Panc1 (cell line): Measurements from ENCODE around the gene ASAP2. TPM values are rescaled to one million over a fixed set of nuclear protein-coding genes. Genes with fewer than 3 reads are reported as not detected.

Experiments used
- ATAC-seq: fragments of 200-7000 bp; cut with Tn5 transposase; 2 replicates; pipeline ENCODE4 v1.9.1; 2020; ENCODE audit warnings: mild to moderate bottlenecking, moderate library complexity
- BruUV-seq: library from RNA; stranded (reverse); fragments of 400-500 nt; replicated peaks from 2 replicates; lab custom pipeline; 2021; lab: Mats Ljungman, UMichigan
- CTCF ChIA-PET: fragments of 300-600 bp; sonication (Branson Sonifier 250); formaldehyde crosslinking; loops from one replicate; lab custom pipeline; 2022; ENCODE audit warnings: antibody characterized with exemption; lab: Charles Lee
- POLR2A ChIA-PET: fragments of 300-600 bp; sonication (Branson Sonifier 250); formaldehyde crosslinking; loops from one replicate; lab custom pipeline; 2022; ENCODE audit warnings: antibody characterized with exemption; lab: Charles Lee
- DNase-seq: peaks from one replicate; pipeline ENCODE4 v3.0.0-alpha.2; 2010; ENCODE audit warnings: low read depth, low spot score
- H3K27ac ChIP-seq: 2 replicates; pipeline ENCODE4 v1.5.1; 2011; ENCODE audit warnings: mild to moderate bottlenecking, low read length, inconsistent platforms
- H3K27me3 ChIP-seq: fragments of 200-500 bp; sonication (Bioruptor generic); 2 replicates; pipeline ENCODE4 v1.6.0; 2014; ENCODE audit warnings: low read length, inconsistent platforms; ENCODE audit not compliant: control insufficient read depth, insufficient read depth
- H3K36me3 ChIP-seq: fragments of 200-500 bp; sonication (Bioruptor generic); 2 replicates; pipeline ENCODE4 v1.5.1; 2014; ENCODE audit warnings: inconsistent platforms, mild to moderate bottlenecking, low read length, moderate library complexity; ENCODE audit not compliant: control insufficient read depth, insufficient read depth
- H3K4me1 ChIP-seq: 2 replicates; pipeline ENCODE4 v1.5.1; 2011; ENCODE audit warnings: inconsistent platforms, mild to moderate bottlenecking, low read length, moderate library complexity; ENCODE audit not compliant: control insufficient read depth, insufficient read depth
- H3K4me3 ChIP-seq, 2 experiments: 2 replicates each; pipeline ENCODE4 v1.5.1; 2011 to 2012; ENCODE audit warnings: low read depth in 2 of 2, low read length in 2 of 2, mild to moderate bottlenecking in 2 of 2, inconsistent platforms in 1 of 2, moderate library complexity in 1 of 2
- H3K9me3 ChIP-seq: fragments of 200-500 bp; sonication (Bioruptor generic); 2 replicates; pipeline ENCODE4 v1.5.1; 2014; ENCODE audit warnings: low read depth, mild to moderate bottlenecking, inconsistent platforms, low read length, moderate library complexity; ENCODE audit not compliant: control insufficient read depth, insufficient read depth
- CTCF ChIP-seq: fragments of 450-650 bp; IDR thresholded peaks from 2 replicates; pipeline ENCODE4 v1.5.1; 2017; ENCODE audit warnings: mild to moderate bottlenecking
- POLR2AphosphoS5 ChIP-seq: IDR thresholded peaks from 2 replicates; pipeline ENCODE4 v1.6.1; 2012; ENCODE audit warnings: mild to moderate bottlenecking, low read depth, low read length, moderate library complexity
- REST ChIP-seq, 2 experiments: IDR thresholded peaks; 2 replicates each; pipeline ENCODE4 v1.6.1; 2011 to 2012; ENCODE audit warnings: low read depth in 2 of 2, control low read depth in 1 of 2, low read length in 1 of 2, mild to moderate bottlenecking in 1 of 2, moderate library complexity in 1 of 2; ENCODE audit not compliant: insufficient read depth in 1 of 2
- SIN3A ChIP-seq: IDR thresholded peaks from 2 replicates; pipeline ENCODE4 v1.6.1; 2012; ENCODE audit warnings: low read depth, mild to moderate bottlenecking, low read length, moderate library complexity, borderline replicate concordance; ENCODE audit not compliant: insufficient read depth
- TCF7L2 ChIP-seq: IDR thresholded peaks from 2 replicates; pipeline ENCODE4 v1.6.1; 2011; ENCODE audit warnings: mild to moderate bottlenecking, low read depth, low read length, inconsistent platforms
- in situ Hi-C: cut with HindIII; loops from 2 replicates; pipeline ENCODE4 v1.10.0; 2016; ENCODE audit warnings: low sequenced_read_pairs, low pct_unique_long_range_greater_than_20kb
- intact Hi-C: fragments of 100-400 bp; cut with micrococcal nuclease; formaldehyde crosslinking; loops from one replicate; pipeline ENCODE4 v1.10.0; 2022; ENCODE audit not compliant: unreplicated experiment
- total RNA-seq: library from RNA; stranded (reverse); gene quantifications from one replicate; pipeline ENCODE4 v1.2.1, GENCODE V29; 2021; ENCODE audit not compliant: unreplicated experiment

The ASAP2 gene
- total RNA-seq, 1 experiment from 2014 or later: 107 TPM

- CTCF ChIA-PET: no interaction called here
These were observed 91.2 kb downstream of the ASAP2 start for GRCh38 chr2:9297807-9298206.

GRCh38 chr2:9298583-9298982 lies 92.0 kb downstream of the ASAP2 start:
- ChIA-PET CTCF (no interaction called here), POLR2A (no interaction called here)
- H3K27ac ChIP-seq: no peak overlapping the region
- DNase-seq: no peak
- H3K27me3 ChIP-seq: no peaks in the 10 kb centered on the region
- TF ChIP-seq SIN3A: no peak
- no peak for TF ChIP-seq POLR2AphosphoS5
- no peak for TF ChIP-seq TCF7L2
- no peak for TF ChIP-seq REST (IDR thresholded peaks at IDR 0.05; ENCODE audit: insufficient read depth in 1 of 2, low read depth in 2 of 2, low read length in 1 of 2)
- TF ChIP-seq CTCF: no peak
- H3K36me3 ChIP-seq: no peaks in the 10 kb centered on the region
- intact Hi-C loops (no loop called here), in situ Hi-C loops (no loop called here)
- no peak for ATAC-seq
- BruUV-seq: no TSS peak
- peaks cover 23% of the 10 kb centered on the region; the same call in 1 of the 2 replicates for H3K4me1 ChIP-seq
- no peaks in the 10 kb centered on the region for H3K9me3 ChIP-seq
- H3K4me3 ChIP-seq: no peak overlapping the region

More at GRCh38 chr2:9297807-9298206, 91.2 kb downstream of the ASAP2 start:
- in situ Hi-C loops (no loop called here), intact Hi-C loops (no loop called here)
- no peak for DNase-seq
- no peak overlapping the region for H3K4me3 ChIP-seq
- H3K9me3 ChIP-seq: no peaks in the 10 kb centered on the region
- POLR2A ChIA-PET: no interaction called here
- no peak for ATAC-seq
- H3K27ac ChIP-seq: no peak overlapping the region
- no TSS peak for BruUV-seq
- no peaks in the 10 kb centered on the region for H3K36me3 ChIP-seq
- no peaks in the 10 kb centered on the region for H3K27me3 ChIP-seq
- H3K4me1 ChIP-seq: peaks cover 24% of the 10 kb centered on the region
- TF ChIP-seq SIN3A: no peak
- TF ChIP-seq REST (IDR thresholded peaks at IDR 0.05; ENCODE audit: insufficient read depth in 1 of 2, low read depth in 2 of 2, low read length in 1 of 2): no peak
- TF ChIP-seq POLR2AphosphoS5: no peak
- TF ChIP-seq CTCF: no peak
- TF ChIP-seq TCF7L2: no peak
